B cell (primary cell): Measurements from ENCODE around the gene RER1. TPM values are rescaled to one million over a fixed set of nuclear protein-coding genes. Genes with fewer than 3 reads are reported as not detected.

Experiments used
- ATAC-seq: fragments of 200-7000 bp; cut with Tn5 transposase; one replicate; pipeline ENCODE4 v1.10.0; 2021; ENCODE audit warnings: low read depth, mild to moderate bottlenecking, moderate number of reproducible peaks, moderate library complexity
- CTCF ChIA-PET: fragments of 350-600 bp; sonication (Branson Sonifier 250); formaldehyde crosslinking; loops from one replicate; lab custom pipeline; 2021; ENCODE audit warnings: antibody characterized with exemption, inconsistent platforms; lab: Charles Lee
- POLR2A ChIA-PET: fragments of 350-600 bp; sonication (Branson Sonifier 250); formaldehyde crosslinking; loops from one replicate; lab custom pipeline; 2021; ENCODE audit warnings: antibody characterized with exemption; lab: Charles Lee
- DNase-seq: peaks from one replicate; pipeline ENCODE4 v3.0.0; 2013
- H2AFZ ChIP-seq: 2 replicates; pipeline ENCODE4 v1.6.1; 2012; ENCODE audit warnings: mild to moderate bottlenecking, low read depth, low read length; ENCODE audit not compliant: insufficient read depth, poor library complexity, severe bottlenecking
- H3K27ac ChIP-seq, 2 donors: 1 replicate in 1 of 2; 2 replicates in 1 of 2; pipeline ENCODE4 v1.5.1; 2012 to 2013; ENCODE audit warnings: low read length in 2 of 2, mild to moderate bottlenecking in 2 of 2, moderate library complexity in 1 of 2
- H3K27me3 ChIP-seq, 4 experiments: fragments of 200-600 bp in 1 of 4; sonication (generic) in 1 of 4; replicated peaks in 1 of 4; 1 replicate in 2 of 4; 2 replicates in 2 of 4; pipeline versions ENCODE4 v1.6.1 to v1.7.0; 2013 to 2016; ENCODE audit warnings: low read length in 3 of 4, mild to moderate bottlenecking in 2 of 4, mixed read lengths in 1 of 4, moderate library complexity in 1 of 4; ENCODE audit not compliant: insufficient read depth in 4 of 4, control insufficient read depth in 3 of 4; ENCODE audit errors: control extremely low read depth in 1 of 4
- H3K36me3 ChIP-seq, 2 experiments: replicated peaks in 1 of 2; 1 replicate in 1 of 2; 2 replicates in 1 of 2; pipeline versions ENCODE4 v1.6.1 to v1.7.1; 2013; ENCODE audit warnings: low read length in 1 of 2; ENCODE audit not compliant: insufficient read depth in 2 of 2, control insufficient read depth in 1 of 2; ENCODE audit errors: control extremely low read depth in 1 of 2, extremely low read depth in 1 of 2
- H3K4me1 ChIP-seq, 2 donors: fragments of 200-600 bp in 1 of 2; sonication (generic) in 1 of 2; 1 replicate in 1 of 2; 2 replicates in 1 of 2; pipeline versions ENCODE4 v1.5.1 to v1.6.1; 2013 to 2017; ENCODE audit warnings: low read length in 2 of 2; ENCODE audit not compliant: control insufficient read depth in 2 of 2, insufficient read depth in 2 of 2
- H3K4me2 ChIP-seq: replicated peaks from 2 replicates; pipeline ENCODE3; 2012; ENCODE audit warnings: mild to moderate bottlenecking, low read depth, low read length; ENCODE audit not compliant: poor library complexity, severe bottlenecking
- H3K4me3 ChIP-seq, 5 experiments: fragments of 200-600 bp in 1 of 5; sonication (generic) in 1 of 5; 1 replicate in 3 of 5; 2 replicates in 2 of 5; pipeline versions ENCODE4 v1.5.1 to v1.7.0; 2011 to 2016; ENCODE audit warnings: low read length in 4 of 5, mild to moderate bottlenecking in 4 of 5, low read depth in 2 of 5, control low read depth in 1 of 5, moderate library complexity in 1 of 5; ENCODE audit not compliant: insufficient read depth in 1 of 5; ENCODE audit errors: control extremely low read depth in 1 of 5, extremely low read depth in 1 of 5
- H3K79me2 ChIP-seq: fragments of 200-600 bp; sonication (generic); one replicate; pipeline ENCODE4 v1.6.0; 2016; ENCODE audit warnings: low read length; ENCODE audit not compliant: control insufficient read depth, insufficient read depth
- H3K9ac ChIP-seq: fragments of 200-600 bp; sonication (generic); 2 replicates; pipeline ENCODE4 v1.6.1; 2017; ENCODE audit warnings: mild to moderate bottlenecking, low read length, moderate library complexity
- H3K9me3 ChIP-seq, 3 donors: one replicate each; pipeline versions ENCODE4 v1.6.1 to v1.7.1; 2013; ENCODE audit warnings: low read length in 2 of 3; ENCODE audit not compliant: control insufficient read depth in 2 of 3, insufficient read depth in 1 of 3; ENCODE audit errors: control extremely low read depth in 1 of 3
- H4K20me1 ChIP-seq: 2 replicates; pipeline ENCODE4 v1.6.0; 2012; ENCODE audit warnings: mild to moderate bottlenecking, low read length; ENCODE audit not compliant: insufficient read depth, control insufficient read depth, poor library complexity, severe bottlenecking
- H3K27ac Mint-ChIP-seq: one replicate; pipeline ENCODE4 v1.8.0; 2021; ENCODE audit warnings: mixed read lengths
- H3K27me3 Mint-ChIP-seq: one replicate; pipeline ENCODE4 v1.8.0; 2021; ENCODE audit warnings: mixed read lengths
- H3K4me1 Mint-ChIP-seq: one replicate; pipeline ENCODE4 v1.8.0; 2021; ENCODE audit warnings: mixed read lengths
- H3K4me3 Mint-ChIP-seq: one replicate; pipeline ENCODE4 v1.8.0; 2021; ENCODE audit warnings: mixed read lengths
- H3K9me3 Mint-ChIP-seq: one replicate; pipeline ENCODE4 v1.8.0; 2022; ENCODE audit warnings: mixed read lengths; ENCODE audit not compliant: insufficient read depth
- EZH2 ChIP-seq: IDR thresholded peaks from 2 replicates; pipeline ENCODE4 v1.6.1; 2012; ENCODE audit warnings: borderline replicate concordance, low read depth, mild to moderate bottlenecking, moderate library complexity, low read length; ENCODE audit not compliant: insufficient read depth, poor library complexity, severe bottlenecking
- WGBS: methylation state at CpG from one replicate; pipeline ENCODE4 v1.1.5; 2013; ENCODE audit warnings: missing lambda C conversion rate; ENCODE audit not compliant: insufficient coverage; 5-methylcytosine and 5-hydroxymethylcytosine counted together
- intact Hi-C: fragments of 100-400 bp; cut with micrococcal nuclease; formaldehyde crosslinking; loops from one replicate; pipeline ENCODE4 v1.10.0; 2022
- polyA plus RNA-seq: library from polyadenylated mRNA; depleted of rRNA; stranded (reverse); fragments of >200 nt; gene quantifications from 2 replicates; pipeline ENCODE4 v1.2.3, GENCODE V29; 2012
- total RNA-seq, 2 donors: library from RNA; stranded (reverse); fragments of 120-200 nt in 1 of 2; gene quantifications; 1 replicate in 1 of 2; 2 replicates in 1 of 2; pipeline versions ENCODE4 v1.2.3 to v1.2.4, GENCODE V29; 2013 to 2022
- TF ChIP-seq, protein P1 (sequence below): fragments of 200-600 bp; IDR thresholded peaks from one replicate; pipeline ENCODE4 v1.8.0; 2022; ENCODE audit warnings: antibody characterized with exemption, mild to moderate bottlenecking

RER1 gene
- total and polyA plus RNA-seq, 2 donors (not counting 1 experiment from before 2014, with no cell fraction given): 78.5 to 118 TPM

DNA sequence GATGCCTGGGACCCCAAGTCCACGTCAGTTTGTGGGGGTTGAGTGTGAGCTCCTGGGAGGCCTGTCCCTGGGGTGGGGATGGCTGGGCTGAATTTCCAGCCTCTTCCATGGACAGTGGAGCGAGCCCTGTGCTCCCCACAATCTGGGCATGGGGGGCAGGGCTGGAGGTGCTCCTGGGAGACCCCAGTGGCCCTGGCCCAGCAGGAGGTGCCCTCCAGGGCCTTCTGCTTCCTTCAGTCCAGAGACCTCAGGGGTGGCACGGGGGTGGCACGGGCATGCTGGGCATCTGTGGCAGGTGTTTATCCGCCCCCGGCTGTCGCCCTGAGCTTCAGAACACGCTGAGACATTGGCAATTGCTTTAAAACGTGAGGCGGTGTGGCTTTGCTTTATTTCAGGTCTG lies 41.1 kb upstream of the RER1 start:
- POLR2A ChIA-PET: no interaction called here
- CTCF ChIA-PET: no interaction called here
- Mint-ChIP-seq H3K27me3 (no peaks in the 10 kb centered on the region), H3K9me3 (no peaks in the 10 kb centered on the region), H3K27ac (no peak overlapping the region), H3K4me3 (no peak overlapping the region), H3K4me1 (no peaks in the 10 kb centered on the region)
- Histone ChIP-seq H3K27ac (no peak overlapping the region), H2AFZ (no peak overlapping the region), H4K20me1 (no peaks in the 10 kb centered on the region), H3K79me2 (no peaks in the 10 kb centered on the region), H3K4me2 (no peak overlapping the region), H3K36me3 (no peaks in the 10 kb centered on the region), H3K4me1 (no peaks in the 10 kb centered on the region), H3K4me3 (no peak overlapping the region), H3K9ac (no peak overlapping the region), H3K27me3 (no peaks in the 10 kb centered on the region), H3K9me3 (no peaks in the 10 kb centered on the region)
- TF ChIP-seq, protein P1, sequence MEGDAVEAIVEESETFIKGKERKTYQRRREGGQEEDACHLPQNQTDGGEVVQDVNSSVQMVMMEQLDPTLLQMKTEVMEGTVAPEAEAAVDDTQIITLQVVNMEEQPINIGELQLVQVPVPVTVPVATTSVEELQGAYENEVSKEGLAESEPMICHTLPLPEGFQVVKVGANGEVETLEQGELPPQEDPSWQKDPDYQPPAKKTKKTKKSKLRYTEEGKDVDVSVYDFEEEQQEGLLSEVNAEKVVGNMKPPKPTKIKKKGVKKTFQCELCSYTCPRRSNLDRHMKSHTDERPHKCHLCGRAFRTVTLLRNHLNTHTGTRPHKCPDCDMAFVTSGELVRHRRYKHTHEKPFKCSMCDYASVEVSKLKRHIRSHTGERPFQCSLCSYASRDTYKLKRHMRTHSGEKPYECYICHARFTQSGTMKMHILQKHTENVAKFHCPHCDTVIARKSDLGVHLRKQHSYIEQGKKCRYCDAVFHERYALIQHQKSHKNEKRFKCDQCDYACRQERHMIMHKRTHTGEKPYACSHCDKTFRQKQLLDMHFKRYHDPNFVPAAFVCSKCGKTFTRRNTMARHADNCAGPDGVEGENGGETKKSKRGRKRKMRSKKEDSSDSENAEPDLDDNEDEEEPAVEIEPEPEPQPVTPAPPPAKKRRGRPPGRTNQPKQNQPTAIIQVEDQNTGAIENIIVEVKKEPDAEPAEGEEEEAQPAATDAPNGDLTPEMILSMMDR: no peak
- TF ChIP-seq EZH2: no peak
- ATAC-seq (no peak), DNase-seq (no peak)
- intact Hi-C loops: no loop called here
- 86% methylated on average over 10 of the region's 10 CpGs for WGBS

DNA sequence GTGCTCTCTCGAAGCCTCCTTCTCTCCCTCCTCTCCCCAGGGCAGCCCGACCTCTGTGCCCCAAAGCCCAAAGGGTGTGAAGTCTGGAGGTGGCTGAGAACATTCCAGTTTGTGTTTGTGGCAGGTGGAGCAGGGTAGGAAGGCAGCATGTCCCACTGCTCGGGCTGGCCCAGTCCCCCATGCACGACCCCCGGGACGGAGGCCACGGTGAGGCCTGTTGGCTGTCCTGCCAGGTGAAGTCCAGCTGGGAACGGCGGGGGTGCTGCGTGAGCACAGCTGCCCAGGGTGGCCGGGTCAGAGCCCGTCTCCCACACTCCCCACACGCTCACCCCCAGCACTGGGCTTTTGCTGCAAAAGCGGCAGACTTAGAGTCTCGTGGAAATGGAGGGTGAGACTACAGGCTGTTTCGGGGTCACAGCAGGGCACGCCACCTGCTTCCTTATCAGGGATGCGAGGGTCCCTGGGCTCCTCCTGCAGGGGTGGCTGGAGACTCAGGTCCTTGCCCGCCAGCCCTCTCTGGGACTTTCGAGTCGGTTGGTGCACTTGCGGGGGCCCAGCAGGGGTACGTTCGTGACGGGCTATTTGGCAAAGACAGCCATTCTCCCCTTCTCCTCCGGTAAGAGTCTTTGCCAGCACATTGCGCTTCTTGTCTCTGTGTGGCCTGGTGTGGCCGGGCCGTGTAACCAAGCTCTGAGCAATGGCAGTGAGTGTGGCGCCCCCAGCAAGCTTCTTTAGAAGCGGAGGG lies 40.6 kb upstream of the RER1 start:
- Histone ChIP-seq H3K9me3 (no peaks in the 10 kb centered on the region), H3K4me3 (no peak overlapping the region), H3K4me1 (no peaks in the 10 kb centered on the region), H4K20me1 (no peaks in the 10 kb centered on the region), H2AFZ (no peak overlapping the region), H3K4me2 (no peak overlapping the region), H3K36me3 (no peaks in the 10 kb centered on the region), H3K79me2 (no peaks in the 10 kb centered on the region), H3K27ac (no peak overlapping the region), H3K9ac (no peak overlapping the region), H3K27me3 (no peaks in the 10 kb centered on the region)
- no peak overlapping the region for H3K4me3 Mint-ChIP-seq
- 88% methylated on average over 29 of the region's 31 CpGs for WGBS
- ATAC-seq: no peak
- intact Hi-C loops: no loop called here
- no peak overlapping the region for H3K27ac Mint-ChIP-seq
- POLR2A ChIA-PET: no interaction called here
- H3K9me3 Mint-ChIP-seq: no peaks in the 10 kb centered on the region
- CTCF ChIA-PET: interaction anchor here (1.7 kb wide), 1 partner anchor 31 kb away, joined by 4 read pairs; no protein-coding TSS in a partner anchor
- H3K27me3 Mint-ChIP-seq: no peaks in the 10 kb centered on the region
- TF ChIP-seq, protein P1: no peak
- TF ChIP-seq EZH2: no peak
- no peak for DNase-seq
- H3K4me1 Mint-ChIP-seq: no peaks in the 10 kb centered on the region
